Stimulated activated CD4-positive, alpha-beta T cell treated with anti-CD3 and anti-CD28 coated beads, Interleukin-4, amount 100 ng/mL, for 48 hours (primary cell): ENCODE measurements around the gene XKR8.
"Not testable (repeated sequence)": the region's sequence is repeated elsewhere in the genome, so short reads cannot be mapped to it uniquely, and the experiment has no call there.

Experiments
- DNase-seq, 2 donors: peaks; one replicate each; pipeline ENCODE4 v3.0.0-alpha.2; 2020; ENCODE audit warnings: low read depth in 2 of 2

The XKR8 gene

GRCh38 chr1:27990920-27991537, 31.3 kb downstream of the XKR8 start:
- no peak for DNase-seq

DNA sequence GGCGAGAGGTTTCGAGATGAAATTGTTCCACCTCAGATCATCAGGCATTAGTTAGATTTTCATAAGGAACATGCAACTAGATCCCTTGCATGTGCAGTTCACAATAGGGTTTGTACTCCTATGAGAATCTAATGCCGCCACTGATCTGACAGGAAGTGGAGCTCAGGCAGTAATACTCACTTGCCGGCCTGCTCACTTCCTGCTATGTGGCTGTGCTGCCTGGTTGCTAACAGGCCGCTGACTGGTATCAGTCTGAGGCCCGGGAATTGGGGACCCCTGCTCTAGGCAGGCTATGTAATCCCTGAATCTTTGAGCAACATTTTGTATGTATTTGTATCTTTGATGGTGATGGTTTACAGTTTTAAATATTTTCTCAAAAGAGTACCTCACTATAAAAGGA, 32.5 kb downstream of the XKR8 start:
- peak; percentile 9 to 20 for DNase-seq

DNA sequence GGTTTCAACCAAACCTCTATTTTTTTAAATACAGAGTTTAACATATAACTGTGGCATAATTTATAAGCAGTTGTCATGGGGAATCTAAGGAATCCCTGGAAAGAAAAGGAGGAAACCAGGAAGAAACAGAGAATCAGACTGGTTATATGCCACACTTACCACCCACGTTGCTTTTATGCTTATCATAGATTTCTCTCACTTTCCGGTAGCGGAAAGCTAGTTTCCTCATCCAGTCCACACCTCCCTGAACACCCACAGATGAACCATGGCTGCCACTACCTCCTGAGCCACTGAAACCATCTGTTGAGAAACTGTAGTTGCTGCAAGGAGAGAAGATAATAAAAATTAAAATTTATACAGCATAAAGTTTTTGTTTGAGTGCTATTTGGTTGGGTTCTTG, 33.5 kb downstream of the XKR8 start:
- no peak for DNase-seq

DNA sequence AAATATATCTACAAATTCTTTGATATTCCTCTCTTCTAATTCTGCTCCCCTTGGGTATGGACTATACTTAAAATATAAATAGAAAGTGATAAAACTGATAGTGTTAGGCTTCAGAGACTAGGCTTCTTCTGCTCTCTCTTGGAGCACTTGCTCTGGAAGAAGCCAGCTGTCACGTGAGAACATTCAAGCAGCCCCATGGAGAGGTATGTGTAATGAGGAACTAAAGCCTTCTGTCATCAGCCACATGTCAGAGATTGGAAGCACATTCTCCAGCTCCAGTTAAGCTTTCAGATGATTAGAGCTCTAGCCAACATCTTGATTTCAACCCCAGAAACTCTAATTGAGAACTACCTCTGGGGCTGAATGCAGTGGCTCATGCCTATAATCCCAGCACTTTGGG, 34.3 kb downstream of the XKR8 start:
- no peak for DNase-seq

DNA sequence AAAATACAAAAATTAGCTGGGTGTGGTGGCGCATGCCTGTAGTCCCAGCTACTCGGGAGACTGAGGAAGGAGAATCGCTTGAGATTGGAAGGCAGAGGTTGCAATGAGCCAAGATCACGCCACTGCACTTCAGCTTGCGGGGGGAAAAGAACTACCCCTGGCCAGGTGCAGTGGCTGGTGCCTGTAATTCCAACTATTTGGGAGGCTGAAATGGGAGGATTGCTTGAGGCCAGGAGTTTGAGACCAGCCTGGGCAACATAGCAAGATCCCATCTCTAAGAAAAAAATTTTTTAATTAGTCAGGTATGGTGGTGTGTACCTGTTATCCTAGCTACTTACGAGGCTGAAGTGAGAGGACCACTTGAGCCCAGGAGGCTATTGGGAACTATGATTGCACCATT, 34.8 kb downstream of the XKR8 start:
- not testable (repeated sequence) for DNase-seq

GRCh38 chr1:27999055-27999454, 39.3 kb downstream of the XKR8 start:
- DNase-seq = no peak

DNA sequence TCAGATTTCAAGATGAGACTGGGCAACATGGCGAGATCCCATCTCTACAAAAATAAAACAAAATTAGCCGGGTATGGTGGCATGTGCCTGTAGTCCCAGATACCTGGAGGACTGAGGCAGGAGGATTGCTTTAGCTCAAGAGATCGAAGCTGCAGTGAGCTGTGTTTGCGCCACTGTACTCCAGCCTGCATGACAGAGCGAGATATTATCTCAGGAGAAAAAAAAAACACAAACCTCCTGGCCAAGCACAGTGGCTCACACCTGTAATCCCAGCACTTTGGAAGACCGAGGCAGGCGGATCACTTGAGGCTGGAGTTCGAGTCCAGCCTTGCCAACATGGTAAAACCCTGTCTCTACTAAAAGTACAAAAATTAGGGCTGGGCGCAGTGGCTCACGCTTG, 42.8 kb downstream of the XKR8 start:
- no peak for DNase-seq

- DNase-seq = not testable (repeated sequence)
Measured at GRCh38 chr1:28003117-28003516, 43.3 kb downstream of the XKR8 start.

GRCh38 chr1:28010969-28011368, 51.2 kb downstream of the XKR8 start:
- no peak for DNase-seq
